GM23338 (cell line): ENCODE measurements around the gene RAB5IF.

Experiments
- CREB1 ChIP-seq: fragments of 250-450 bp; sonication (Bioruptor Pico); IDR thresholded peaks from 2 replicates; pipeline ENCODE4 v1.5.0; 2020; ENCODE audit warnings: low read depth, mild to moderate bottlenecking, moderate library complexity
- EZH2 ChIP-seq: fragments of 200-600 bp; sonication (generic); IDR thresholded peaks from one replicate; pipeline ENCODE4 v1.8.0; 2017; ENCODE audit warnings: antibody characterized with exemption, mild to moderate bottlenecking, low read depth; ENCODE audit not compliant: unreplicated experiment
- EZH2phosphoT487 ChIP-seq: fragments of 200-600 bp; sonication (generic); IDR thresholded peaks from one replicate; pipeline ENCODE4 v1.8.1; 2018; ENCODE audit warnings: antibody characterized with exemption; ENCODE audit not compliant: unreplicated experiment
- JUNB ChIP-seq: IDR thresholded peaks from one replicate; pipeline ENCODE4 v1.6.1; 2016; ENCODE audit warnings: antibody characterized with exemption; ENCODE audit not compliant: unreplicated experiment
- NANOG ChIP-seq: IDR thresholded peaks from 2 replicates; pipeline ENCODE4 v1.6.1; 2016; ENCODE audit warnings: antibody characterized with exemption, borderline replicate concordance
- POLR2AphosphoS5 ChIP-seq: IDR thresholded peaks from 2 replicates; pipeline ENCODE4 v1.6.1; 2016; ENCODE audit warnings: antibody characterized with exemption, low read depth
- STAT1 ChIP-seq: IDR thresholded peaks from one replicate; pipeline ENCODE4 v1.6.1; 2016; ENCODE audit warnings: antibody characterized with exemption; ENCODE audit not compliant: unreplicated experiment
- ZNF114 ChIP-seq: fragments of 250-450 bp; sonication (Bioruptor Pico); IDR thresholded peaks from 2 replicates; pipeline ENCODE4 v1.5.0; 2020; ENCODE audit warnings: mild to moderate bottlenecking, moderate library complexity
- ZNF331 ChIP-seq: fragments of 250-450 bp; sonication (Bioruptor Pico); IDR thresholded peaks from 2 replicates; pipeline ENCODE4 v1.5.0; 2020; ENCODE audit warnings: low read depth, mild to moderate bottlenecking, moderate library complexity
- TF ChIP-seq, protein P1 (sequence below), 2 experiments: fragments of 200-600 bp in 1 of 2; sonication (generic) in 1 of 2; conservative IDR thresholded peaks; 2 replicates each; pipeline versions ENCODE4 v1.5.1 to v1.6.1; 2016 to 2017; ENCODE audit warnings: antibody characterized with exemption in 2 of 2, low read depth in 2 of 2, mild to moderate bottlenecking in 2 of 2, moderate library complexity in 1 of 2
- TF ChIP-seq, protein P2 (sequence below): IDR thresholded peaks from 2 replicates; pipeline ENCODE4 v1.6.1; 2016; ENCODE audit warnings: antibody characterized with exemption
- TF ChIP-seq, protein P3 (sequence below): IDR thresholded peaks from one replicate; pipeline ENCODE4 v1.6.1; 2018; ENCODE audit warnings: antibody characterized with exemption; ENCODE audit not compliant: unreplicated experiment
- TF ChIP-seq, protein P4 (sequence below): fragments of 250-450 bp; sonication (Bioruptor Pico); IDR thresholded peaks from 2 replicates; pipeline ENCODE4 v1.5.0; 2020; ENCODE audit warnings: mild to moderate bottlenecking, moderate library complexity

DNA sequence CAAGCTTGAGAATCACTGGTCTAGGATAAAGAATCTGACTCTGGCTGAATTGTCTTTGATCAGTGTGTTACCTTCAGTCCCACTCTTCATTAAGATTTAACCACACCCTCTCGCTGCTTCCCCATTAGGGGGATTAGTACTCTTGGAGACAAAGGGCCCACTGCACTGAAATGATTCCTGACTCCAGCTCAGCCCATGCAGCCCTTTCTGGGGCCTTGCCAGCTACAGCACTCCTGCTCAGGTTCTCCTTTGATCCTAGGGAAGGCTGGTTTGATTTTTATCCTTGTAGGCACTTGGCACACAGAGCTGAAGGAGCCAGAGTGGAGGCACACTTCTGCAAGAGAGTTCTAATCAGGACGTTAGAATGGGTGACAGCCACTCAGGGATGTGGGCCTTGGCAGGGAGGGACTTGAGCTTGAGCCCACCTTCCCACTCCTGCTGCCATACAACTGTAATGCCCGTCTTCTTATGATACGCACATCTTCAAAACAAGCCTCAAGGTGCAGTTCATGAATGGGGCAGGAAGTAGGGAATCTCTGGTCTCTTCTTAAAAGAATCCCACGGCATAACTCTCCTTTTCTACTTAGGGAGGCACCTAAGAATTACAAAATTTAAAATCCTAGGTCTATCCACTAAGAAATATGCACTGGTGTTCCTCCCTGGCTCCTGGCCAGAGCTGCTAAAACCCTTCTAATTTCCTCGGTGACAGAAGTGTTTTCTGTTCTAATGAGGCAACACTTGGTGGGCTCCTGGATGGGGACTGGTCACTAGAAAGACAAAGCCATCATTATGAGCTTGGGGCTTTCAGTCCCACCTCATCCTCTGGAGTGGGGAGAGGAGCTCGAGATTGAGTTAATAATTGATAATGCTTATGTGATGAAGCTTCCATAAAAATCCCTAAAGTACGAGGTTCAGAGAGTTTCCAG, 41.9 kb downstream of the RAB5IF start:
- TF ChIP-seq, protein P1, sequence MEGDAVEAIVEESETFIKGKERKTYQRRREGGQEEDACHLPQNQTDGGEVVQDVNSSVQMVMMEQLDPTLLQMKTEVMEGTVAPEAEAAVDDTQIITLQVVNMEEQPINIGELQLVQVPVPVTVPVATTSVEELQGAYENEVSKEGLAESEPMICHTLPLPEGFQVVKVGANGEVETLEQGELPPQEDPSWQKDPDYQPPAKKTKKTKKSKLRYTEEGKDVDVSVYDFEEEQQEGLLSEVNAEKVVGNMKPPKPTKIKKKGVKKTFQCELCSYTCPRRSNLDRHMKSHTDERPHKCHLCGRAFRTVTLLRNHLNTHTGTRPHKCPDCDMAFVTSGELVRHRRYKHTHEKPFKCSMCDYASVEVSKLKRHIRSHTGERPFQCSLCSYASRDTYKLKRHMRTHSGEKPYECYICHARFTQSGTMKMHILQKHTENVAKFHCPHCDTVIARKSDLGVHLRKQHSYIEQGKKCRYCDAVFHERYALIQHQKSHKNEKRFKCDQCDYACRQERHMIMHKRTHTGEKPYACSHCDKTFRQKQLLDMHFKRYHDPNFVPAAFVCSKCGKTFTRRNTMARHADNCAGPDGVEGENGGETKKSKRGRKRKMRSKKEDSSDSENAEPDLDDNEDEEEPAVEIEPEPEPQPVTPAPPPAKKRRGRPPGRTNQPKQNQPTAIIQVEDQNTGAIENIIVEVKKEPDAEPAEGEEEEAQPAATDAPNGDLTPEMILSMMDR (conservative IDR thresholded peaks at IDR 0.05; ENCODE audit: low read depth in 2 of 2) = no peak
- no peak for TF ChIP-seq ZNF114 (CRISPR knock-in tag)
- TF ChIP-seq POLR2AphosphoS5 = no peak
- TF ChIP-seq, protein P2, sequence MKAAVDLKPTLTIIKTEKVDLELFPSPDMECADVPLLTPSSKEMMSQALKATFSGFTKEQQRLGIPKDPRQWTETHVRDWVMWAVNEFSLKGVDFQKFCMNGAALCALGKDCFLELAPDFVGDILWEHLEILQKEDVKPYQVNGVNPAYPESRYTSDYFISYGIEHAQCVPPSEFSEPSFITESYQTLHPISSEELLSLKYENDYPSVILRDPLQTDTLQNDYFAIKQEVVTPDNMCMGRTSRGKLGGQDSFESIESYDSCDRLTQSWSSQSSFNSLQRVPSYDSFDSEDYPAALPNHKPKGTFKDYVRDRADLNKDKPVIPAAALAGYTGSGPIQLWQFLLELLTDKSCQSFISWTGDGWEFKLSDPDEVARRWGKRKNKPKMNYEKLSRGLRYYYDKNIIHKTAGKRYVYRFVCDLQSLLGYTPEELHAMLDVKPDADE = no peak
- no peak for TF ChIP-seq CREB1 (CRISPR knock-in tag)
- TF ChIP-seq EZH2 = no peak
- TF ChIP-seq EZH2phosphoT487 = no peak
- TF ChIP-seq ZNF331 (CRISPR knock-in tag) = no peak
- TF ChIP-seq STAT1 = no peak
- TF ChIP-seq, protein P3, sequence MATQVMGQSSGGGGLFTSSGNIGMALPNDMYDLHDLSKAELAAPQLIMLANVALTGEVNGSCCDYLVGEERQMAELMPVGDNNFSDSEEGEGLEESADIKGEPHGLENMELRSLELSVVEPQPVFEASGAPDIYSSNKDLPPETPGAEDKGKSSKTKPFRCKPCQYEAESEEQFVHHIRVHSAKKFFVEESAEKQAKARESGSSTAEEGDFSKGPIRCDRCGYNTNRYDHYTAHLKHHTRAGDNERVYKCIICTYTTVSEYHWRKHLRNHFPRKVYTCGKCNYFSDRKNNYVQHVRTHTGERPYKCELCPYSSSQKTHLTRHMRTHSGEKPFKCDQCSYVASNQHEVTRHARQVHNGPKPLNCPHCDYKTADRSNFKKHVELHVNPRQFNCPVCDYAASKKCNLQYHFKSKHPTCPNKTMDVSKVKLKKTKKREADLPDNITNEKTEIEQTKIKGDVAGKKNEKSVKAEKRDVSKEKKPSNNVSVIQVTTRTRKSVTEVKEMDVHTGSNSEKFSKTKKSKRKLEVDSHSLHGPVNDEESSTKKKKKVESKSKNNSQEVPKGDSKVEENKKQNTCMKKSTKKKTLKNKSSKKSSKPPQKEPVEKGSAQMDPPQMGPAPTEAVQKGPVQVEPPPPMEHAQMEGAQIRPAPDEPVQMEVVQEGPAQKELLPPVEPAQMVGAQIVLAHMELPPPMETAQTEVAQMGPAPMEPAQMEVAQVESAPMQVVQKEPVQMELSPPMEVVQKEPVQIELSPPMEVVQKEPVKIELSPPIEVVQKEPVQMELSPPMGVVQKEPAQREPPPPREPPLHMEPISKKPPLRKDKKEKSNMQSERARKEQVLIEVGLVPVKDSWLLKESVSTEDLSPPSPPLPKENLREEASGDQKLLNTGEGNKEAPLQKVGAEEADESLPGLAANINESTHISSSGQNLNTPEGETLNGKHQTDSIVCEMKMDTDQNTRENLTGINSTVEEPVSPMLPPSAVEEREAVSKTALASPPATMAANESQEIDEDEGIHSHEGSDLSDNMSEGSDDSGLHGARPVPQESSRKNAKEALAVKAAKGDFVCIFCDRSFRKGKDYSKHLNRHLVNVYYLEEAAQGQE = no peak
- no peak for TF ChIP-seq NANOG
- no peak for TF ChIP-seq JUNB
- TF ChIP-seq, protein P4, sequence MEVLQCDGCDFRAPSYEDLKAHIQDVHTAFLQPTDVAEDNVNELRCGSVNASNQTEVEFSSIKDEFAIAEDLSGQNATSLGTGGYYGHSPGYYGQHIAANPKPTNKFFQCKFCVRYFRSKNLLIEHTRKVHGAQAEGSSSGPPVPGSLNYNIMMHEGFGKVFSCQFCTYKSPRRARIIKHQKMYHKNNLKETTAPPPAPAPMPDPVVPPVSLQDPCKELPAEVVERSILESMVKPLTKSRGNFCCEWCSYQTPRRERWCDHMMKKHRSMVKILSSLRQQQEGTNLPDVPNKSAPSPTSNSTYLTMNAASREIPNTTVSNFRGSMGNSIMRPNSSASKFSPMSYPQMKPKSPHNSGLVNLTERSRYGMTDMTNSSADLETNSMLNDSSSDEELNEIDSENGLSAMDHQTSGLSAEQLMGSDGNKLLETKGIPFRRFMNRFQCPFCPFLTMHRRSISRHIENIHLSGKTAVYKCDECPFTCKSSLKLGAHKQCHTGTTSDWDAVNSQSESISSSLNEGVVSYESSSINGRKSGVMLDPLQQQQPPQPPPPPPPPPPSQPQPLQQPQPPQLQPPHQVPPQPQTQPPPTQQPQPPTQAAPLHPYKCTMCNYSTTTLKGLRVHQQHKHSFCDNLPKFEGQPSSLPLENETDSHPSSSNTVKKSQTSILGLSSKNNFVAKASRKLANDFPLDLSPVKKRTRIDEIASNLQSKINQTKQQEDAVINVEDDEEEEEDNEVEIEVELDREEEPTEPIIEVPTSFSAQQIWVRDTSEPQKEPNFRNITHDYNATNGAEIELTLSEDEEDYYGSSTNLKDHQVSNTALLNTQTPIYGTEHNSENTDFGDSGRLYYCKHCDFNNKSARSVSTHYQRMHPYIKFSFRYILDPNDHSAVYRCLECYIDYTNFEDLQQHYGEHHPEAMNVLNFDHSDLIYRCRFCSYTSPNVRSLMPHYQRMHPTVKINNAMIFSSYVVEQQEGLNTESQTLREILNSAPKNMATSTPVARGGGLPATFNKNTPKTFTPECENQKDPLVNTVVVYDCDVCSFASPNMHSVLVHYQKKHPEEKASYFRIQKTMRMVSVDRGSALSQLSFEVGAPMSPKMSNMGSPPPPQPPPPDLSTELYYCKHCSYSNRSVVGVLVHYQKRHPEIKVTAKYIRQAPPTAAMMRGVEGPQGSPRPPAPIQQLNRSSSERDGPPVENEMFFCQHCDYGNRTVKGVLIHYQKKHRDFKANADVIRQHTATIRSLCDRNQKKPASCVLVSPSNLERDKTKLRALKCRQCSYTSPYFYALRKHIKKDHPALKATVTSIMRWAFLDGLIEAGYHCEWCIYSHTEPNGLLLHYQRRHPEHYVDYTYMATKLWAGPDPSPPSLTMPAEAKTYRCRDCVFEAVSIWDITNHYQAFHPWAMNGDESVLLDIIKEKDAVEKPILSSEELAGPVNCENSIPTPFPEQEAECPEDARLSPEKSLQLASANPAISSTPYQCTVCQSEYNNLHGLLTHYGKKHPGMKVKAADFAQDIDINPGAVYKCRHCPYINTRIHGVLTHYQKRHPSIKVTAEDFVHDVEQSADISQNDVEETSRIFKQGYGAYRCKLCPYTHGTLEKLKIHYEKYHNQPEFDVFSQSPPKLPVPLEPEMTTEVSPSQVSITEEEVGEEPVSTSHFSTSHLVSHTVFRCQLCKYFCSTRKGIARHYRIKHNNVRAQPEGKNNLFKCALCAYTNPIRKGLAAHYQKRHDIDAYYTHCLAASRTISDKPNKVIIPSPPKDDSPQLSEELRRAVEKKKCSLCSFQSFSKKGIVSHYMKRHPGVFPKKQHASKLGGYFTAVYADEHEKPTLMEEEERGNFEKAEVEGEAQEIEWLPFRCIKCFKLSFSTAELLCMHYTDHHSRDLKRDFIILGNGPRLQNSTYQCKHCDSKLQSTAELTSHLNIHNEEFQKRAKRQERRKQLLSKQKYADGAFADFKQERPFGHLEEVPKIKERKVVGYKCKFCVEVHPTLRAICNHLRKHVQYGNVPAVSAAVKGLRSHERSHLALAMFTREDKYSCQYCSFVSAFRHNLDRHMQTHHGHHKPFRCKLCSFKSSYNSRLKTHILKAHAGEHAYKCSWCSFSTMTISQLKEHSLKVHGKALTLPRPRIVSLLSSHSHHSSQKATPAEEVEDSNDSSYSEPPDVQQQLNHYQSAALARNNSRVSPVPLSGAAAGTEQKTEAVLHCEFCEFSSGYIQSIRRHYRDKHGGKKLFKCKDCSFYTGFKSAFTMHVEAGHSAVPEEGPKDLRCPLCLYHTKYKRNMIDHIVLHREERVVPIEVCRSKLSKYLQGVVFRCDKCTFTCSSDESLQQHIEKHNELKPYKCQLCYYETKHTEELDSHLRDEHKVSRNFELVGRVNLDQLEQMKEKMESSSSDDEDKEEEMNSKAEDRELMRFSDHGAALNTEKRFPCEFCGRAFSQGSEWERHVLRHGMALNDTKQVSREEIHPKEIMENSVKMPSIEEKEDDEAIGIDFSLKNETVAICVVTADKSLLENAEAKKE (CRISPR knock-in tag) = no peak
